Common myeloid progenitor, CD34-positive (primary cell): ENCODE measurements around the gene IQCK.

Experiments
- CTCF ChIA-PET: fragments of 350-600 bp; sonication (Branson Sonifier 250); formaldehyde crosslinking; loops from one replicate; lab custom pipeline; 2021; ENCODE audit warnings: antibody characterized with exemption; lab: Charles Lee
- POLR2A ChIA-PET: fragments of 350-600 bp; sonication (Branson Sonifier 250); formaldehyde crosslinking; loops from one replicate; lab custom pipeline; 2021; ENCODE audit warnings: antibody characterized with exemption; lab: Charles Lee
- DNase-seq, 3 donors: peaks; one replicate each; pipeline versions ENCODE4 v3.0.0 to v3.0.0-alpha.2; 2013
- H3K27ac ChIP-seq, 2 experiments: 1 replicate in 1 of 2; 2 replicates in 1 of 2; pipeline ENCODE4 v1.7.0; 2013; ENCODE audit warnings: inconsistent platforms in 2 of 2, low read length in 2 of 2, mild to moderate bottlenecking in 2 of 2, low read depth in 1 of 2, moderate library complexity in 1 of 2; ENCODE audit not compliant: severe bottlenecking in 2 of 2, insufficient read depth in 1 of 2, poor library complexity in 1 of 2
- H3K27me3 ChIP-seq, 5 experiments: replicated peaks in 2 of 5; 1 replicate in 3 of 5; 2 replicates in 2 of 5; pipeline versions ENCODE4 v1.6.1 to v1.7.0; 2013; ENCODE audit warnings: low read length in 4 of 5, mild to moderate bottlenecking in 2 of 5, moderate library complexity in 2 of 5, inconsistent platforms in 1 of 5; ENCODE audit not compliant: insufficient read depth in 5 of 5, control insufficient read depth in 4 of 5
- H3K36me3 ChIP-seq, 4 experiments: 1 replicate in 2 of 4; 2 replicates in 2 of 4; pipeline versions ENCODE4 v1.6.1 to v1.7.0; 2013; ENCODE audit warnings: low read length in 3 of 4, control low read depth in 1 of 4, mild to moderate bottlenecking in 1 of 4; ENCODE audit not compliant: control insufficient read depth in 4 of 4, insufficient read depth in 4 of 4
- H3K4me1 ChIP-seq, 4 experiments: 1 replicate in 3 of 4; 2 replicates in 1 of 4; pipeline versions ENCODE4 v1.6.1 to v1.7.1; 2013; ENCODE audit warnings: low read length in 3 of 4, mild to moderate bottlenecking in 3 of 4, control low read depth in 1 of 4, inconsistent platforms in 1 of 4, moderate library complexity in 1 of 4; ENCODE audit not compliant: control insufficient read depth in 4 of 4, insufficient read depth in 4 of 4; ENCODE audit errors: control extremely low read depth in 1 of 4
- H3K4me3 ChIP-seq, 7 experiments: 1 replicate in 4 of 7; 2 replicates in 3 of 7; pipeline versions ENCODE4 v1.5.1 to v1.7.0; 2013; ENCODE audit warnings: mild to moderate bottlenecking in 7 of 7, low read length in 6 of 7, moderate library complexity in 6 of 7, inconsistent platforms in 2 of 7, low read depth in 2 of 7, control low read depth in 1 of 7; ENCODE audit not compliant: insufficient read depth in 4 of 7, control insufficient read depth in 1 of 7; ENCODE audit errors: extremely low read depth in 1 of 7
- H3K9me3 ChIP-seq, 5 experiments: 1 replicate in 4 of 5; 2 replicates in 1 of 5; pipeline versions ENCODE4 v1.6.1 to v1.7.1; 2013; ENCODE audit warnings: low read length in 4 of 5, mild to moderate bottlenecking in 2 of 5, inconsistent platforms in 1 of 5, low read depth in 1 of 5, moderate library complexity in 1 of 5; ENCODE audit not compliant: control insufficient read depth in 4 of 5, insufficient read depth in 2 of 5; ENCODE audit errors: control extremely low read depth in 1 of 5
- WGBS: methylation state at CpG from one replicate; pipeline ENCODE4 v1.1.5; 2013; ENCODE audit not compliant: insufficient coverage; 5-methylcytosine and 5-hydroxymethylcytosine counted together

Gene IQCK

GRCh38 chr16:19858340-19859018 lies 140.4 kb downstream of the IQCK start:
- H3K4me1 ChIP-seq: no peaks in the 10 kb centered on the region
- H3K36me3 ChIP-seq: no peaks in the 10 kb centered on the region
- no peaks in the 10 kb centered on the region for H3K9me3 ChIP-seq
- CTCF ChIA-PET: no interaction called here
- no peak overlapping the region for H3K4me3 ChIP-seq
- H3K27me3 ChIP-seq: no peaks in the 10 kb centered on the region
- no peak overlapping the region for H3K27ac ChIP-seq
- WGBS: 88% methylated on average over 13 of the region's 22 CpGs
- no peak for DNase-seq
- POLR2A ChIA-PET: no interaction called here

DNA sequence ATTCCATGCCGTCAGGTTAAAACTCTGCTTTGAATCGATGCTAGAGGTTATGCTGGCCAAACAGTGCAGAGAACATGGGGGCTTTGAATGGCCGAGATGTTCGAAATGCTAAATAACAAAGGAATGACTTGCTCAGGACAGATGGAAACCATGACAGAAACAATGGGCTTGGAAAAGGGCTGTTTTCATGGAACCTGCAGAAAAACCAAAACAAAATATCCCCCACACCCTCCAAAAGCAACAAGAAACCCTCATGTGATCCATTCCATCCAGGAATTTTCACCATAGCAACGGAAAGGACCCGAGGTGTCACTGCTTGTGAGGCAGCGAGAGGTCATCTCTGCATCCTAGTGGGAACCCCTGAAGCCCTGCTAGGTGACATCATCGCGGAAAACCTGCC lies 141.1 kb downstream of the IQCK start:
- H3K4me3 ChIP-seq: no peak overlapping the region
- H3K27ac ChIP-seq: no peak overlapping the region
- ChIA-PET POLR2A (no interaction called here), CTCF (no interaction called here)
- H3K4me1 ChIP-seq: no peaks in the 10 kb centered on the region
- no peak for DNase-seq
- no peaks in the 10 kb centered on the region for H3K27me3 ChIP-seq
- WGBS: 100% methylated on average over 9 of the region's 9 CpGs
- no peaks in the 10 kb centered on the region for H3K36me3 ChIP-seq
- H3K9me3 ChIP-seq: no peaks in the 10 kb centered on the region

DNA sequence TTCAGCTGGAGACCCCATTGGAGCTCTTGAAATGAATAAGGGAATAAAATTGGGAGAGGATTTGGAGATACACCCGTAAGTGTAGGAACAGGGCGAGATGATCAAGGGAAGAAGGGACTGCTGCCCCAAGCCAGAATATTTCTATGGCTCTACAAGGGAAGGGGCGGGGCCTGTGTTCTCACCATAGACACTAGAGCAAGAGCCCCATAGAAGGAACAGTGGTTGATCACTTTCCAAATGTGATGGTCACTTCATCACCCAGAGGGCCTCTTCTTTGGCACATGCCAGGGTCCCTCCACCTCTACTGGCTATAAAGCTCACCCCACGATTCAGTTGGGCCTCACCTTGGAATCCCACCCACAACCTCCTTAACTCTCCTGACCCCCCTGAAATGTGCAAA lies 141.5 kb downstream of the IQCK start:
- Histone ChIP-seq H3K36me3 (no peaks in the 10 kb centered on the region), H3K27me3 (no peaks in the 10 kb centered on the region), H3K4me1 (no peaks in the 10 kb centered on the region), H3K9me3 (no peaks in the 10 kb centered on the region), H3K4me3 (no peak overlapping the region), H3K27ac (no peak overlapping the region)
- POLR2A ChIA-PET: no interaction called here
- DNase-seq: no peak
- CTCF ChIA-PET: no interaction called here
- WGBS: 96% methylated on average over 4 of the region's 4 CpGs

- H3K4me1 ChIP-seq: no peaks in the 10 kb centered on the region
- H3K4me3 ChIP-seq: no peak overlapping the region
- WGBS: 95% methylated on average over 17 of the region's 21 CpGs
- H3K27ac ChIP-seq: no peak overlapping the region
- no peaks in the 10 kb centered on the region for H3K9me3 ChIP-seq
- POLR2A ChIA-PET: no interaction called here
- H3K27me3 ChIP-seq: no peaks in the 10 kb centered on the region
- H3K36me3 ChIP-seq: no peaks in the 10 kb centered on the region
- CTCF ChIA-PET: no interaction called here
- no peak for DNase-seq
These were observed 142.3 kb downstream of the IQCK start for GRCh38 chr16:19860166-19861041.

GRCh38 chr16:19861133-19861532 lies 143.1 kb downstream of the IQCK start:
- no peaks in the 10 kb centered on the region for H3K4me1 ChIP-seq
- no peaks in the 10 kb centered on the region for H3K9me3 ChIP-seq
- H3K4me3 ChIP-seq: no peak overlapping the region
- H3K27ac ChIP-seq: no peak overlapping the region
- WGBS: 94% methylated on average over 3 of the region's 3 CpGs
- DNase-seq: no peak
- no peaks in the 10 kb centered on the region for H3K36me3 ChIP-seq
- H3K27me3 ChIP-seq: no peaks in the 10 kb centered on the region
- ChIA-PET CTCF (interaction anchor here (1.2 kb wide), 1 partner anchor 10 kb away, joined by 3 read pairs; no protein-coding TSS in a partner anchor), POLR2A (no interaction called here)

GRCh38 chr16:19861811-19862327 lies 143.8 kb downstream of the IQCK start:
- CTCF ChIA-PET: interaction anchor here (1.2 kb wide), 1 partner anchor 11 kb away, joined by 3 read pairs; no protein-coding TSS in a partner anchor
- no peaks in the 10 kb centered on the region for H3K4me1 ChIP-seq
- no peaks in the 10 kb centered on the region for H3K27me3 ChIP-seq
- POLR2A ChIA-PET: no interaction called here
- no peak for DNase-seq
- no peaks in the 10 kb centered on the region for H3K36me3 ChIP-seq
- no peaks in the 10 kb centered on the region for H3K9me3 ChIP-seq
- H3K27ac ChIP-seq: no peak overlapping the region
- WGBS: 91% methylated on average over 9 of the region's 16 CpGs
- H3K4me3 ChIP-seq: no peak overlapping the region

GRCh38 chr16:19863990-19864389 lies 145.9 kb downstream of the IQCK start:
- no peak for DNase-seq
- H3K4me3 ChIP-seq: no peak overlapping the region
- POLR2A ChIA-PET: no interaction called here
- H3K4me1 ChIP-seq: no peaks in the 10 kb centered on the region
- CTCF ChIA-PET: no interaction called here
- no peak overlapping the region for H3K27ac ChIP-seq
- H3K9me3 ChIP-seq: no peaks in the 10 kb centered on the region
- H3K36me3 ChIP-seq: no peaks in the 10 kb centered on the region
- H3K27me3 ChIP-seq: no peaks in the 10 kb centered on the region
- WGBS: 100% methylated on average over 1 of the region's 1 CpG
